Measurements from ENCODE around the gene APOBEC3G. TPM values are rescaled to one million over a fixed set of nuclear protein-coding genes. Genes with fewer than 3 reads are reported as not detected.
A peak's percentile ranks its signal among the peaks of the same experiment; 100 is the strongest.

APOBEC3G gene
- polyA plus RNA-seq, 1 of the 3 experiments (the other 2 are of a cell fraction), result not detected

GRCh38 chr22:39135092-39135896 is 58.2 kb downstream of the APOBEC3G start:
- no peaks in the 10 kb centered on the region for H3K9me2 ChIP-seq
- H3K4me3 ChIP-seq (ENCODE audit: low read depth in 2 of 2, low read length in 1 of 2), result no peak overlapping the region
- WGBS (ENCODE audit: low lambda C conversion rate), result 30% methylated on average over 2 of the region's 15 CpGs
- H3F3A ChIP-seq (replicated peaks; ENCODE audit: insufficient read depth), result no peaks in the 10 kb centered on the region
- no peaks in the 10 kb centered on the region for H3K27me3 ChIP-seq (ENCODE audit: insufficient read depth)
- no peak overlapping the region; a peak in 1 of 4 replicates for H3K27ac ChIP-seq (ENCODE audit: low read depth in 2 of 2, low read length in 1 of 2)
- no peaks in the 10 kb centered on the region for H3K36me3 ChIP-seq (replicated peaks in 1 of 2; ENCODE audit: control insufficient read depth in 1 of 2, insufficient read depth in 2 of 2, low read length in 1 of 2)
- no peak for TF ChIP-seq MEF2A (IDR thresholded peaks at IDR 0.05; ENCODE audit: borderline replicate concordance, low read depth)
- no peak for TF ChIP-seq FOXM1 (IDR thresholded peaks at IDR 0.05; ENCODE audit: low read depth)
- peak; percentile 62 for TF ChIP-seq RAD21 (IDR thresholded peaks at IDR 0.05; ENCODE audit: low read length)
- peak; percentile 1; the same call in 1 of the 2 replicates for TF ChIP-seq SMC3 (IDR thresholded peaks at IDR 0.05; ENCODE audit: low read depth, low read length)
- no peak; the same call in 1 of the 2 replicates for TF ChIP-seq RCOR1 (IDR thresholded peaks at IDR 0.05; ENCODE audit: low read length)
- TF ChIP-seq FOXJ3 (CRISPR knock-in tag; IDR thresholded peaks at IDR 0.05), result no peak
- peak; percentile 47 for TF ChIP-seq CTCF (IDR thresholded peaks at IDR 0.05)
- TF ChIP-seq PBX3 (IDR thresholded peaks at IDR 0.05), result no peak
- TF ChIP-seq EZH2phosphoT487 (IDR thresholded peaks at IDR 0.05; ENCODE audit: borderline replicate concordance, low read depth), result no peak
- TF ChIP-seq IRF3 (IDR thresholded peaks at IDR 0.05; ENCODE audit: low read depth, low read length), result no peak
- no peak for TF ChIP-seq USF2 (IDR thresholded peaks at IDR 0.05; ENCODE audit: borderline replicate concordance, low read depth, low read length)
- no peak for TF ChIP-seq GABPA (IDR thresholded peaks at IDR 0.05; ENCODE audit: low read depth)
- H3K79me2 ChIP-seq (ENCODE audit: insufficient read depth), result no peaks in the 10 kb centered on the region
- POLR2A ChIA-PET, result interaction anchor here (1.2 kb wide), 1 partner anchor 177 kb away, joined by 4 read pairs; no protein-coding TSS in a partner anchor
- DNase-seq, result peak; percentile 90
- H3K9me3 ChIP-seq, result no peaks in the 10 kb centered on the region
- H3K4me2 ChIP-seq, result no peak overlapping the region
- CTCF ChIA-PET, result interaction anchor here (0.6 to 2.2 kb wide), 20 partner anchors 9 to 394 kb away, joined by 3 to 11 read pairs (median 4); no protein-coding TSS in a partner anchor
- peaks cover 0 to 9% of the 10 kb centered on the region in 2 experiments; a peak in 1 of 4 replicates for H3K4me1 ChIP-seq (ENCODE audit: control insufficient read depth in 1 of 2, insufficient read depth in 2 of 2, low read depth in 1 of 2, low read length in 1 of 2)
- H3K9ac ChIP-seq, result no peak overlapping the region
- H4K20me1 ChIP-seq (ENCODE audit: insufficient read depth), result no peaks in the 10 kb centered on the region
- H2AFZ ChIP-seq (ENCODE audit: low read depth), result no peak overlapping the region

All from SK-N-SH (cell line).